ENCODE results near the gene NCOA5.

NCOA5 gene

DNA sequence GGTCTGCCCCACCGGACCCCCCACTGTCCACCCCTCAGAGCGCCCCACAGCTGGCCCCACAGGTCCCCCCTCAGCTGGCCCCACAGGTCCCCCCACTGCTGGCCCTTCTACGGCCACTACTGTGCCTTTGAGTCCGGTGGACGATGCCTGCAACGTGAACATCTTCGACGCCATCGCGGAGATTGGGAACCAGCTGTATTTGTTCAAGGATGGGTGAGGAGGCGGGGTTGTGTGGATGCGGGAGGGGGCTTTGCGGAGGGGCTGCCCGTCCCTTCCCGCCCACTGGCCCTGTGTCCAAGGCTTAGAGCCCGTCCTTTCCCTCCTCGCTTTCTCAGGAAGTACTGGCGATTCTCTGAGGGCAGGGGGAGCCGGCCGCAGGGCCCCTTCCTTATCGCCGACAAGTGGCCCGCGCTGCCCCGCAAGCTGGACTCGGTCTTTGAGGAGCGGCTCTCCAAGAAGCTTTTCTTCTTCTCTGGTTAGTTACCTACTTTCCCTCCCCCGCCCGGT is 76.4 kb downstream of the NCOA5 start:
- H3K4me3 ChIP-seq (ENCODE audit: control insufficient read depth in 1 of 7, extremely low read depth in 1 of 7, insufficient read depth in 4 of 7, low read depth in 2 of 7, low read length in 6 of 7) = peak overlapping the region in 1 of 7 experiments; percentile 50
- CTCF ChIA-PET = interaction anchor here (0.7 to 22.3 kb wide), 13 partner anchors 9 to 336 kb away, joined by 3 to 656 read pairs (median 4); partner anchors contain the start of gene ZNF335
- H3K4me1 ChIP-seq (ENCODE audit: control extremely low read depth in 1 of 4, control insufficient read depth in 4 of 4, insufficient read depth in 4 of 4, low read length in 3 of 4) = peaks cover 0 to 37% (median 21%) of the 10 kb centered on the region in 4 experiments
- DNase-seq = no peak
- H3K27ac ChIP-seq (ENCODE audit: insufficient read depth in 1 of 2, low read depth in 1 of 2, low read length in 2 of 2, poor library complexity in 1 of 2, severe bottlenecking in 2 of 2) = no peak overlapping the region
- no peaks in the 10 kb centered on the region for H3K36me3 ChIP-seq (ENCODE audit: control insufficient read depth in 4 of 4, insufficient read depth in 4 of 4, low read length in 3 of 4)
- POLR2A ChIA-PET = interaction anchor here (0.7 to 1.4 kb wide), 2 partner anchors 18 to 26 kb away, joined by 3 to 4 read pairs; no protein-coding TSS in a partner anchor
- H3K27me3 ChIP-seq (replicated peaks in 2 of 5; ENCODE audit: control insufficient read depth in 4 of 5, insufficient read depth in 5 of 5, low read length in 4 of 5) = peaks cover 0 to 67% (median 34%) of the 10 kb centered on the region in 5 experiments
- 11% methylated on average over 22 of the region's 29 CpGs for WGBS (ENCODE audit: insufficient coverage)
- no peaks in the 10 kb centered on the region for H3K9me3 ChIP-seq (ENCODE audit: control extremely low read depth in 1 of 5, control insufficient read depth in 4 of 5, insufficient read depth in 2 of 5, low read depth in 1 of 5, low read length in 4 of 5)

DNA sequence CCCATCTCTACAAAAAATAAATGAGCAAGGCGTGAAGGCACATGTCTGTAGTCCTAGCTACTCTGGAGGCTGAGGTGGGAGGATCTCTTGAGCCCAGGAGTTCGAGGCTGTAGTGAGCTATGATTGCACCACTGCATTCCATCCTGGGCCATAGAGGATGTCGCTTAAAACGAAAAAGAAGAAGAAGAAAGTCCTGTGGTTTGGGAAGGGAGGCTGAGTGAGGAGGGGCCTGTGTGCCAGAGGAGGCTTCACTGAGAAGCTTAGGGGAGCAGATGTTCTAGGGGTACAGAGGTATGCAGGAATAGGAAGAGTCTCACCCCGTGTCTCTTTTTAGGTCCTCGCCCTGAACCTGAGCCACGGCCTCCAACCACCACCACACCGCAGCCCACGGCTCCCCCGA is 76.8 kb downstream of the NCOA5 start:
- 40% methylated on average over 8 of the region's 10 CpGs for WGBS (ENCODE audit: insufficient coverage)
- DNase-seq = no peak
- POLR2A ChIA-PET = interaction anchor here (0.7 to 1.4 kb wide), 2 partner anchors 18 to 26 kb away, joined by 3 to 4 read pairs; no protein-coding TSS in a partner anchor
- peaks cover 0 to 42% (median 26%) of the 10 kb centered on the region in 4 experiments for H3K4me1 ChIP-seq (ENCODE audit: control extremely low read depth in 1 of 4, control insufficient read depth in 4 of 4, insufficient read depth in 4 of 4, low read length in 3 of 4)
- no peak overlapping the region for H3K27ac ChIP-seq (ENCODE audit: insufficient read depth in 1 of 2, low read depth in 1 of 2, low read length in 2 of 2, poor library complexity in 1 of 2, severe bottlenecking in 2 of 2)
- no peak overlapping the region for H3K4me3 ChIP-seq (ENCODE audit: control insufficient read depth in 1 of 7, extremely low read depth in 1 of 7, insufficient read depth in 4 of 7, low read depth in 2 of 7, low read length in 6 of 7)
- no peaks in the 10 kb centered on the region for H3K36me3 ChIP-seq (ENCODE audit: control insufficient read depth in 4 of 4, insufficient read depth in 4 of 4, low read length in 3 of 4)
- H3K9me3 ChIP-seq (ENCODE audit: control extremely low read depth in 1 of 5, control insufficient read depth in 4 of 5, insufficient read depth in 2 of 5, low read depth in 1 of 5, low read length in 4 of 5) = no peaks in the 10 kb centered on the region
- CTCF ChIA-PET = interaction anchor here (0.7 to 22.3 kb wide), 11 partner anchors 10 to 337 kb away, joined by 3 to 656 read pairs (median 4); partner anchors contain the start of gene ZNF335
- H3K27me3 ChIP-seq (replicated peaks in 2 of 5; ENCODE audit: control insufficient read depth in 4 of 5, insufficient read depth in 5 of 5, low read length in 4 of 5) = peaks cover 0 to 72% (median 36%) of the 10 kb centered on the region in 5 experiments

DNA sequence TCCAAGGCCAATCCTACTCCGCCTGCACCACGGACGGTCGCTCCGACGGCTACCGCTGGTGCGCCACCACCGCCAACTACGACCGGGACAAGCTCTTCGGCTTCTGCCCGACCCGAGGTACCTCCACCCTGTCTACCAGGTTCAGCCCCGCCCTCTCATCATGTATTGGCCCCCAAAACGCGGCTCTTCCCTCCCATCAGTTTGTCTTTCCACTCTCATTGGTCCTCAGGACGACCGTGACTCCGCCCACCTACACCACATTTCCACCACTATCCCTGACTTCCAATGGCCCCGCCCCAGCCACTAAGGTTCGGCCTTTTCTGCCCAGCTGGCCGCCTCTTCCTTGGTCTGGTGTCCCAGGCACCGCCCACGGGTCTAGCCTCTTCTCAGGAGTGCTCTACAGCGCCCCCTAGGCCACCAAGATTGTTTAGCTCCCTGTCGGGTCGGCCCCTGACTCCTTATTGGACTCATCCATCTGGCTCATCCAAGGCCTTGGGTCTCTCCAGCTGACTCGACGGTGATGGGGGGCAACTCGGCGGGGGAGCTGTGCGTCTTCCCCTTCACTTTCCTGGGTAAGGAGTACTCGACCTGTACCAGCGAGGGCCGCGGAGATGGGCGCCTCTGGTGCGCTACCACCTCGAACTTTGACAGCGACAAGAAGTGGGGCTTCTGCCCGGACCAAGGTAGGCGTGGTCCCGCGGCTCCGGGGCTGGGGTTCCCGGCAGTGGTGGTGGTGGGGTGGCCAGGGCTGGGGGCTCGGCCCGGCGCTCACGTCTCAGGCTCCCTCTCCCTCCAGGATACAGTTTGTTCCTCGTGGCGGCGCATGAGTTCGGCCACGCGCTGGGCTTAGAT is 77.9 kb downstream of the NCOA5 start:
- ChIA-PET POLR2A (no interaction called here), CTCF (interaction anchor here (0.6 to 22.3 kb wide), 6 partner anchors 10 to 74 kb away, joined by 3 to 656 read pairs (median 4); partner anchors contain the start of gene ZNF335)
- H3K27me3 ChIP-seq (replicated peaks in 2 of 5; ENCODE audit: control insufficient read depth in 4 of 5, insufficient read depth in 5 of 5, low read length in 4 of 5) = peaks cover 0 to 81% (median 42%) of the 10 kb centered on the region in 5 experiments
- H3K4me3 ChIP-seq (ENCODE audit: control insufficient read depth in 1 of 7, extremely low read depth in 1 of 7, insufficient read depth in 4 of 7, low read depth in 2 of 7, low read length in 6 of 7) = no peak overlapping the region
- H3K4me1 ChIP-seq (ENCODE audit: control extremely low read depth in 1 of 4, control insufficient read depth in 4 of 4, insufficient read depth in 4 of 4, low read length in 3 of 4) = peaks cover 0 to 46% (median 30%) of the 10 kb centered on the region in 4 experiments
- H3K9me3 ChIP-seq (ENCODE audit: control extremely low read depth in 1 of 5, control insufficient read depth in 4 of 5, insufficient read depth in 2 of 5, low read depth in 1 of 5, low read length in 4 of 5) = no peaks in the 10 kb centered on the region
- H3K36me3 ChIP-seq (ENCODE audit: control insufficient read depth in 4 of 4, insufficient read depth in 4 of 4, low read length in 3 of 4) = no peaks in the 10 kb centered on the region
- no peak overlapping the region for H3K27ac ChIP-seq (ENCODE audit: insufficient read depth in 1 of 2, low read depth in 1 of 2, low read length in 2 of 2, poor library complexity in 1 of 2, severe bottlenecking in 2 of 2)
- whole genome bisulfite sequencing (ENCODE audit: insufficient coverage) = 18% methylated on average over 55 of the region's 57 CpGs
- peak in 2 of 3 donors; percentile 67 to 70 for DNase-seq

All from common myeloid progenitor, CD34-positive (primary cell).